ENCODE measurements around the gene ZCCHC24. TPM values are rescaled to one million over a fixed set of nuclear protein-coding genes. Genes with fewer than 3 reads are reported as not detected.

ZCCHC24 gene
- polyA plus RNA-seq, 1 of the 3 experiments (the other 2 are of a cell fraction) = 15.8 TPM

GRCh38 chr10:79391231-79392019 lies 54.0 kb downstream of the ZCCHC24 start:
- DNase-seq = peak; percentile 22
- Histone ChIP-seq H3K27ac (ENCODE audit: low read depth in 2 of 2, low read length in 1 of 2) (no peak overlapping the region), H2AFZ (ENCODE audit: low read depth) (no peak overlapping the region), H3K4me1 (ENCODE audit: control insufficient read depth in 1 of 2, insufficient read depth in 2 of 2, low read depth in 1 of 2, low read length in 1 of 2) (peaks cover 0 to 21% of the 10 kb centered on the region in 2 experiments; a peak in 1 of 4 replicates), H3K27me3 (ENCODE audit: insufficient read depth) (no peaks in the 10 kb centered on the region), H3K4me3 (ENCODE audit: low read depth in 2 of 2, low read length in 1 of 2) (no peak overlapping the region), H3K79me2 (ENCODE audit: insufficient read depth) (no peaks in the 10 kb centered on the region), H3K4me2 (no peak overlapping the region), H3K36me3 (replicated peaks in 1 of 2; ENCODE audit: control insufficient read depth in 1 of 2, insufficient read depth in 2 of 2, low read length in 1 of 2) (peaks cover 2 to 4% of the 10 kb centered on the region in 2 experiments), H3K9me2 (no peaks in the 10 kb centered on the region), H3K9ac (no peak overlapping the region), H3K9me3 (no peaks in the 10 kb centered on the region), H3F3A (replicated peaks; ENCODE audit: insufficient read depth) (no peaks in the 10 kb centered on the region), H4K20me1 (ENCODE audit: insufficient read depth) (no peaks in the 10 kb centered on the region)
- WGBS (ENCODE audit: low lambda C conversion rate) = 86% methylated on average over 12 of the region's 12 CpGs
- ChIA-PET CTCF (interaction anchor here (0.8 to 6.1 kb wide), 5 partner anchors 10 to 97 kb away, joined by 3 to 34 read pairs (median 5); no protein-coding TSS in a partner anchor), POLR2A (no interaction called here)
- TF ChIP-seq CTCF (IDR thresholded peaks at IDR 0.05) (no peak), EP300 (IDR thresholded peaks at IDR 0.05; ENCODE audit: borderline replicate concordance in 1 of 2, low read depth in 1 of 2, low read length in 1 of 2) (no peak), CHD2 (IDR thresholded peaks at IDR 0.05; ENCODE audit: low read length, partially characterized antibody) (no peak)

- Histone ChIP-seq H3K27me3 (ENCODE audit: insufficient read depth) (no peaks in the 10 kb centered on the region), H3K4me1 (ENCODE audit: control insufficient read depth in 1 of 2, insufficient read depth in 2 of 2, low read depth in 1 of 2, low read length in 1 of 2) (peaks cover 0 to 20% of the 10 kb centered on the region in 2 experiments; a peak in 1 of 4 replicates), H3K4me2 (no peak overlapping the region), H3K9ac (no peak overlapping the region), H4K20me1 (ENCODE audit: insufficient read depth) (no peaks in the 10 kb centered on the region), H3F3A (replicated peaks; ENCODE audit: insufficient read depth) (no peaks in the 10 kb centered on the region), H3K27ac (ENCODE audit: low read depth in 2 of 2, low read length in 1 of 2) (no peak overlapping the region), H3K9me2 (no peaks in the 10 kb centered on the region), H3K4me3 (ENCODE audit: low read depth in 2 of 2, low read length in 1 of 2) (no peak overlapping the region), H2AFZ (ENCODE audit: low read depth) (no peak overlapping the region), H3K36me3 (replicated peaks in 1 of 2; ENCODE audit: control insufficient read depth in 1 of 2, insufficient read depth in 2 of 2, low read length in 1 of 2) (peaks cover 2 to 4% of the 10 kb centered on the region in 2 experiments), H3K79me2 (ENCODE audit: insufficient read depth) (no peaks in the 10 kb centered on the region), H3K9me3 (no peaks in the 10 kb centered on the region)
- 92% methylated on average over 15 of the region's 16 CpGs for WGBS (ENCODE audit: low lambda C conversion rate)
- DNase-seq = peak; percentile 32
- CTCF ChIA-PET = interaction anchor here (0.7 to 6.1 kb wide), 9 partner anchors 8 to 97 kb away, joined by 3 to 45 read pairs (median 5); no protein-coding TSS in a partner anchor
- POLR2A ChIA-PET = no interaction called here
- TF ChIP-seq SMC3 (IDR thresholded peaks at IDR 0.05; ENCODE audit: low read depth, low read length) = no peak
- no peak for TF ChIP-seq NRF1 (IDR thresholded peaks at IDR 0.05; ENCODE audit: low read depth, low read length)
- TF ChIP-seq SIN3A (IDR thresholded peaks at IDR 0.05; ENCODE audit: borderline replicate concordance, low read depth, low read length) = no peak
- TF ChIP-seq REST (IDR thresholded peaks at IDR 0.05; ENCODE audit: low read depth, low read length) = no peak
These were observed 54.7 kb downstream of the ZCCHC24 start for GRCh38 chr10:79390551-79391229.

Data from SK-N-SH (cell line).